HG03575 (cell line): ENCODE measurements around the gene TMEM25.
"Not testable (repeated sequence)": the region's sequence is repeated elsewhere in the genome, so short reads cannot be mapped to it uniquely, and the experiment has no call there.

Source experiments
- ATAC-seq: cut with Tn5 transposase; IDR thresholded peaks from one replicate; pipeline ENCODE4 v1.9.1; 2021; ENCODE audit not compliant: unreplicated experiment, insufficient number of reproducible peaks, low FRiP score; ENCODE audit errors: extremely low read depth

Gene TMEM25

GRCh38 chr11:118530683-118531596, at the start of gene TMEM25:
Gene TMEM25, plus strand, starts transcription at chr11:118531192. Its CDS starts 610 bp downstream, at chr11:118531802.
- ATAC-seq, result no peak

GRCh38 chr11:118481238-118481637, 49.8 kb upstream of the TMEM25 start:
- ATAC-seq, result not testable (repeated sequence)

- no peak for ATAC-seq
Measured at GRCh38 chr11:118484405-118484804, 46.6 kb upstream of the TMEM25 start.

- ATAC-seq, result no peak
Measured at GRCh38 chr11:118485273-118485672, 45.7 kb upstream of the TMEM25 start.

- ATAC-seq, result no peak
Measured at GRCh38 chr11:118488480-118489109, 42.4 kb upstream of the TMEM25 start.

- ATAC-seq, result no peak
Measured at GRCh38 chr11:118491041-118491440, 40.0 kb upstream of the TMEM25 start.

- no peak for ATAC-seq
Measured at GRCh38 chr11:118497831-118498230, 33.2 kb upstream of the TMEM25 start.

GRCh38 chr11:118503216-118503615, 27.8 kb upstream of the TMEM25 start:
- no peak for ATAC-seq

- ATAC-seq, result no peak
Measured at GRCh38 chr11:118511601-118512000, 19.4 kb upstream of the TMEM25 start.

- ATAC-seq, result no peak
Measured at GRCh38 chr11:118514103-118514502, 16.9 kb upstream of the TMEM25 start.

- ATAC-seq, result no peak
Measured at GRCh38 chr11:118519549-118519948, 11.4 kb upstream of the TMEM25 start.

- no peak for ATAC-seq
Measured at GRCh38 chr11:118521892-118522311, 9.1 kb upstream of the TMEM25 start.

GRCh38 chr11:118522571-118523072, 8.4 kb upstream of the TMEM25 start:
- ATAC-seq, result no peak

GRCh38 chr11:118524356-118524755, 6.6 kb upstream of the TMEM25 start:
- ATAC-seq, result no peak

GRCh38 chr11:118524757-118525470, 6.1 kb upstream of the TMEM25 start:
- no peak for ATAC-seq

- no peak for ATAC-seq
Measured at GRCh38 chr11:118526688-118527087, 4.3 kb upstream of the TMEM25 start.

GRCh38 chr11:118527109-118527508, 3.9 kb upstream of the TMEM25 start, which contains the start of gene TTC36:
Gene TTC36, plus strand, starts transcription at chr11:118527474. Its CDS starts 21 bp downstream, at chr11:118527495.
- no peak for ATAC-seq

GRCh38 chr11:118528511-118528910, 2.5 kb upstream of the TMEM25 start:
- no peak for ATAC-seq

- no peak for ATAC-seq
Measured at GRCh38 chr11:118529584-118530175, 1.3 kb upstream of the TMEM25 start.
